Activated CD4-positive, alpha-beta T cell treated with anti-CD3 and anti-CD28 coated beads for 24 hours (primary cell): ENCODE results near the gene KRABD2.
A peak's percentile ranks its signal among the peaks of the same experiment; 100 is the strongest.
"Not testable (repeated sequence)": the region's sequence is repeated elsewhere in the genome, so short reads cannot be mapped to it uniquely, and the experiment has no call there.

Experiments
- DNase-seq, 2 donors: peaks; one replicate each; pipeline ENCODE4 v3.0.0-alpha.2; 2020; ENCODE audit warnings: low read depth in 2 of 2

The KRABD2 gene

DNA sequence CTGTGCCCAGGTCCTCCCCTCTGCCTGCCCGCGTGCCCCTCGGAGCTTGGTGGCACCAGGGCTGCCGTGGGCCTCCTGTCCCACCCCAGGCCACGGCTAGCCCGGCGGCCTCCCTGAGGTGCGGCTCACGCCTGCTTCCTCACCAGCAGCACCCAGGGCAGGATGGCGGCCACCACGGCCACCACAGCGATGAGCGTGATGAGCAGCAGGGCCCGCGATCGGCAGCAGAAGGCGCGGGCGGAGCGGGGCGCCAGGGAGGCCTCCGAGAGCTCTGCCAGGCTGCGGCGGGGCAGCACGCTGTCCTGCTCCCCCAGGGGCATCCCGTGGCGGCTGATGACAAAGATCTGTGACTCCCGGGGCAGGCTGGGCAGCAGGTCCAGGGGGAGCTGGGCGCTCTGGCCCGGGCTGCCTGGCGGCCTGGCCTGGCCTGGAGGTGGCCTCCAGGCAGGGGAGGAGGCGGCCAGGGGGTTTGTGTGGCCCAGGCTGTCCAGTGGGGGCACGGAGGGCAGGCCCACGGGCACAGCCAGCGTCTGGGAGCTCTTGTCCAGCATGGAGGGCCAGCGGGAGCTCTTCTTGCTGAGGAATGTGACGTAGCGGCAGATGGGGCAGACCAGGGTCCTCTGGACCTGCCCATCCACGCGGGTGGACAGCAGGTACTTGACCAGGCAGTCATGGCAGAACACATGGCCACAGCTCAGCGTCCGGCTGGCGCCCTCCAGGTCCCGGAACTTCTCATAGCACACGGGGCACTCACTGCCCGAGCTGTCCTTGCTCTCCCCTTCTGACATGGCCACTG lies 16.4 kb upstream of the KRABD2 start:
- no peak for DNase-seq

DNA sequence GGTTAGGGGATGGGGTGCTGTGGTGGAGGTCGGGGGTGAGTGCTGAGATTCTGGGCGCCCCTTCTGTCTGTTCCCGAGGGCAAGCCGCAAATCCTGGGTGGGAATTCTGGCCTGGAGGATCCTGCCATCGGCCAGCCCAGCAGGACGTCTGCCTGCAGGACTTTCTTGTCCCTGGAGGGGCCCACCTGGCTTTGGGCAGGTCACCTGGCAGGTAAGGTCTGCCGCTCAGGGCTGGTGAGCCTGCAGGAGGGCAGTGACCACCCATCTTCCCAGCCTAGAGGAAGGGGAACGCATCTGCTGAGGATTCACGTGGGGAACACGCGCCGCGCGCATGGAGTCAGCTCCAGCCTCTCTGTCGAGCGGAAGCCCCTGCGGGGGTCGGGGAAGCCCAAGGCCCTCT lies 15.8 kb upstream of the KRABD2 start:
- DNase-seq: no peak

DNA sequence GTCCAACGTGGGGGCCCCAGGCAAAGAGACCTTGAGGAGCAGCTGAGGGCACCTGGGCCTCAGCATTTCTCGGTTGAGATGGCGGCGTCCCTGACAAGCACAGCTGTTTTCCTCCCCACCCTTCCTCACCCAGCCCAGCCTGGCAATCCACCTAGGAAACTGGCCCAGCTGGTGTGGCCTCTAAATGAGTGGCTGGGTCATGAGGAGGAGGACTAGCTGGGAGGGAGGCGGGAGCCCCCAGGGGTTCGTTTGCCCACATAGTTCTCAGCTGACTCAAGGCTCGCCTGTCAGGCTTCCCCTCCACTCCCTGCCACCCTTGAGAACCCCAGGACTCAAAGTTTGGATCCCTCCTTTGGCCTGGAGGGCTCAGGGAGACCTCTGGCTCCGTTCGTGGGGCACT lies 15.2 kb upstream of the KRABD2 start:
- DNase-seq: no peak

DNA sequence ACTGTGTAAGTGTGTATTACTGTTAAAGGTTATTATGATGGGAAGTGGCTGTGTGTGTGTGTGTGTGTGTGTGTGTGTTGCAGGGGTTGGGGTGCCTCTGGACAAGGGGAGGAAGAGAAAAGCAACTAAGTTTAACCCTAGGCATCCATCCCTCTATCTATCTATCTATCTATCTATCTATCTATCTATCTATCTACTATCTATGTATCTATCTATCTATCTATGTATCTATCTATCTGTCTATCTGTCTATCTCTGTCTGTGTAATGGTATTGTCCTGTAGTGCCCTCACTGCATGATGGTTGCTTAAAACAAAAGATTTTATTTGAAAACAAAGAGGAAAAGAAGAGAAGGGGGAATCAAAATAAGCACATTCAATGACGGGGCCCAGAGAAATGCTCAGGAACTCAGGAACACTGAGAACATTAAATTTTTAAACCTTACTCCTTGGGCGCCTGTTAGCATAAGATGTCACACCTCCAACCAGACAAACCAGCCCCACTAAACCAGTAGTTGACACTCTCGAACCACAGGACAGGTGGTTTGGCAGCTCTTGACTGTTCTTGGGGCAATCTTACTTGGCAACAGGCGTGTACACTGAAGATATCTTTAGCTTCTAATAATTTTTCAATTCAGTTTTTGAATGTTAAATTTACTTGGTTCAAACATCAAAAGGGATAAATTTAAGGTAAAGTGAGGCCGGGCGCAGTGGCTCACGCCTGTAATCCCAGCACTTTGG lies 11.6 kb upstream of the KRABD2 start:
- DNase-seq: no peak

DNA sequence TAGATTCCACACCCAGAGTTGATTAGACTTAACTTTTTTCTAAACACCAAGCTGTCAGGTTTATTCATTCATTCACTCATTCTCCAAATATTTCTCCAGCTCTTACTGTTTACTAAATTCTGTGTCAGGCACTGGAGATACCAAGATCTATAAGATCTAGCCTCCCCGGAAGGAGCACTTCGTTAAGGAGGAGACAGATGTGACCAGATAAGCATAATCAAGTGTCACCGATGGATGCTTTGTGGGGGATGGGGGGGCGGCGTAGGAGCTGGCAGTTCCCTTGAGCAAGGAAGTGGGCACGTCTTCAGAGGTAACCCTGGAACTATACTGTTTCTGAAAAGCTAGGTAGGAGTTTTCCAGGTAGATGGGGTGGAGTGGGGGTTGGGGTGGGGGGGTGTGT lies 10.3 kb upstream of the KRABD2 start:
- DNase-seq: no peak

DNA sequence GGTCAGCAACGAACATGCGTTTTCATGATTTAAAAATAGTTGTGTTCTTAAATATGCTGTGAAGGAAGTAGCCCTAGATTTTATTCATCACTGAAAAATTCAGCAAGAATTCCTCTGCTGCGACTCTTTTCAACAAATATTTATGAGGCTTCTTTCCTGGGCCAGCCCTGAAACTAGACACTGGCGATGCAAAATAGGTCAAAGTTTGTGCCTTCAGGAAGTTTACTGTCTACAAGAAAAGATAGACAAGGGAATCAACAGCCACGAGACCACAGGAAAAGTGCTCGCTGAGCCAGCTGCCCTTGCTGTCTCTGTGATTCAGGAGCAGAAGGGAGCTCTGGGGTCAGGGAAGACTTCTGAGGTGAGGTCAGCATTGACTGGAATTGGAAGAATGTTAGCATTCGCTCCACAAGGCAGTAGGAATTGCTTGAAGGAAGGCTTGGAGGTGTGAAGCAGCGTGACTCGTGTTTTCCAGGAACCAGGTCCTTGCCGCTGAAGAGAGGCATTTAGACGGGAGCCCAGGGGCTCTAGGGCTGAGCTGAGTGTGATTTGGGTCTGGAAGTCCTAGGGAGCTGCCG lies 8.4 kb upstream of the KRABD2 start:
- no peak for DNase-seq

DNA sequence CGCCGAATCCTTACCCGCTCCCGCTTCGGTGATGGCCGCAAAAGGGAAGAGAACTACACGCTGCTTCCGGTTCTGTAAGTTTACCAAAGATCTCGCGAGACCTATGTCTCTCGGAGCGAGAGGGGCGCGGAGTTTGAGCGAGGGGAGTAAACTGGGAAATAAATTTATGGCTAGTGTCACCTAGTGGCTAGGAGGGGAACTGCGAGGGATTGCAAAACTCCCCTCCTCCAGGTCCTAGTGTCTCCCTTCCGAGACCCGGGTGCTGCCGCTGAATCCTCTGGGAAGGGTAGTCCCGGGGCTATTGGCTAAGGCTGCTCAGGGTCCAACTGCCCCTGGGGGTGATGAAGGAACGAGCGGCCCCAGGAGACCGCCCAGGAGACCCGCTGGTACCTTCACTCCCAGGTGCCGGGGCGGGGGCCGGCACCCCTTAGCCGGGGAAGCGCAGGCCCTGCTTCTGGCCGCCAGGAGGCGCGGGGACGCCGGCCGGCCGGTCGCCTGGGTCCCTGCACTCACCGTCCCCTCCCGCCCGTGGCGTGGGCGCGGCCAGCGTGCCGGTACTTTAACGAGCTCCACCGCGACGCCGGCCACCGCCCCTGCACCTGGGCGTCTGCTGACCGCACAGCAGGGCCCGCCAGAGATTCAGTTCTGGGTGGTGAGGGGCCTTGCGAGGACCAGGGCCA lies 6.8 kb upstream of the KRABD2 start, which contains the start of gene RPL26:
Gene RPL26, minus strand, starts transcription at position 51 of the 680 bp plus-strand sequence. CDS start 883 bp downstream, outside the sequence.
- peak; percentile 86 to 89 for DNase-seq

DNA sequence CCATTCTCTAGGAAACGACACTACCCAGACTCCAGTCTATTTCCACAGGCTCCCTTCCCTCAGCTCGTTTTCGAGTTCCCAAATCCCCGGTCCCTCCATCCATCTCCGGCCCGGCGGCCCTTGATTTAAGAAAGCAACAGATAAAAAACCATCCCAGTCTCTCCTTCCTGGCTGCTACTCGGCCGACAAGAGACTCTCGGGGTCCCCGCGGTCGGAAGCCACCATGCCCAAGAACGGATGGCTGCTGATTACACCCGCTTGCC lies 6.3 kb upstream of the KRABD2 start:
- DNase-seq: no peak

DNA sequence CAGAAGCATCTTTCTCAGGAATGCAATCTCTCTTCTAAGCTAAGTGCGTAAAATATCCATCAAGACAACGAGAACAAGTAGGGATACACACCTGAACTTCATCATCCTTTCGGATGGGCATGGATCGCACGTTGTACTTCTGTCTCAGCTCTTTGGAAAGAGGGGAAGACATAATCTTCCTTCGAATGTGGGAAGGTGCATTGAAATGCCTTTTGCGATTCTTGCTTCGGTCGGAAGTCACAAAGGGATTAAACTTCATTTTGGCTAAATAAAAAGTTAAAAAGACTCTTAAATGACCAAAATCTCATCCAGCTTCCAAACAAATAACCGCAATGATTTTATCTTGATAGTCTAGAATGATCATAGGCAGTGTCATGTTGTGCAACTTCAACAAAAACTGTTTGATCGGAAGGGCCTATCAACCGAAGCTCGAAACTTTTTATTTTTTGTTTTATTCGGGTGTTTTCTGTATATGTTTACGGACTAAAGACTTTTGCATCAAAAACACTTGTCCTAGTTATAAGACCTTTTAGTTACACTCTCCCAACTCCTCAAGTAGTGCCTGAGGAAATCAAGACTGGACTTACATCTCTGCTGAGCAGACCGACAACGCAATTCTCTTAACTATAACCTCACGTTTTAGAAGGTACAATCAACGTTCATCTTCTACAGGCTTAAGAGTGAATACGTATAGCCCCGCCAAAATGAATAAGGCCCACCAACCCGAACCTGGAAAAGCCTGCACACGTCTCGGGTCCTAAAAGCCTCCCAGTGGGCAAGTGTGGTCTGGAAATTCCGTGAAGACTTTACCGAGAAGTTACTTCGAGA lies 5.8 kb upstream of the KRABD2 start:
- no peak for DNase-seq

DNA sequence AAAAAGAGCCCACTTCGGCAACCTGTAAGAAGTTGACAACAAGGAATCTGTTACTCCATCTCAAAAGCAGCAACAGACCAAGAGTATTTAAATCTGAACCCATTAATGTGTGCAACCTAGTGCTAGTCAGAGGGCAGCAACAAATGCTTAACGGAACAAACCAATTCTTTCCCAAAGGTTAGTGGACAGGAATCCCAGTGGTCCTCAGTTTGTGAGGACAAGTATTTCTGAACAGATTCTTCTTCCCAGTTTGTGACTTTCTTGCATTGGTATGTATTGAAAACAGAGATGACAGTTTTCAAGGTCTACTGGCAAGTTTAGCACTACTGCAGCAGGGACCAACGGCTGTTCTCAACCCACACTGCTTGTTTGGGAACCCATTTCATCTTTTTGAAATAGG lies 3.5 kb upstream of the KRABD2 start:
- no peak for DNase-seq

DNA sequence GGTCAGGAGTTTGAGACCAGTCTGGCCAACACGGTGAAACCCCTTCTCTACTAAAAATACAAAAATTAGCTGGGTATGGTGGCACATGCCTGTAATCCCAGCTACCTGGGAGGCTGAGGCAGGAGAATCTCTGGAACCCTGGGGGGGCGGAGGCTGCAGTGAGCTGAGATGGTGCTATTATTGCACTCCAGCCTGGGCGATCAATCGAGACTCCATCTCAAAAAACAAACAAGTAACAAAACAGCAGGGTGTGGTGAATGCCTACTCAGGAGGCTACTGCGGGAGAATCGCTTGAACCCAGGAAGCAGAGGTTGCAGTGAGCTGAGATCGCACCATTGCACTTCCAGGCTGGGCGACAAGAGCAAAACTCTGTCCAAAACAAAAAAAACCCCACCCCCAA lies 1.6 kb upstream of the KRABD2 start:
- not testable (repeated sequence) for DNase-seq

DNA sequence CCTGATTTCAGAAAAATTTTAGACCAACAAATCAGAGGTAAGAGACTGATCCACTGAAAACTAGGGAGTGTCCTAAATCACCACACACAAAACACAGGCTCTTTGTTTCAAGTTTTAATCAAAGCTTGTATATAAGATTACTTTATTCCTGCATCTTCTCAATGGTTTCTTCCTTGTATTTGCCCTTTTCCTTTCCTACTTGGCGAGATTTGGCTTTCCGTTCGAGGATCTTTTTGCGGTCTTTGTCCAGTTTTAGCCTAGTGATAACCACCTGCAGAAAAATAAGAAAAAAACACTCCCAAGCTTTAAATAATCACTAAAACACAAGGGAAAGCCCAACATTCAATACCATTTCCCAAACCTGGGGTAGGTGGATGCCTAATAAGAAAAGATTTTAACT lies 918 bp upstream of the KRABD2 start:
- DNase-seq: no peak

DNA sequence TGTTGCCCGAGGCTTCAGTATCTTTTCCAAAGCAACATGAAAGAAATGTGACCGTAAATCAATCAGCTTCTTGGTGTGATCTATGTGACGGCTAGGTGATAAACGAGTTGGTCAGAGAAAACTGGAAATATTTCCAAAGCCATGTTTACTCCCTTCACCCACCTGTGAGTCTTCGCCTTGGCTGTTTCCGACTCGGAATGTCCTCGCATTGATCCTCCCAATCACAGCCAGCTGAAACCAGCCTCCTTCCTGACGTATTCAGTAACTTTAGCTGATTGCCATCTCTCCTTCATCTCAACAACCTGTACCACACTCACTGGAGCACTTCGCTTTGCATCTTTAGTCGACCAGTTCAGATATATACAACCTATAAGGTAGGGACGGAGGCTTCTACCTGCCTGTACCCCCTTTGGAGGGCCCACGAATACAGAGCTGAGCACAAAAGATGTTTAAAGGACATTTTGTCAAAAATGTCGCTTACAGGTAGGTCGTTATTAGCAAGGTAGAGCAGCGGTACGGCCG lies 705 bp downstream of the KRABD2 start:
- no peak for DNase-seq

DNA sequence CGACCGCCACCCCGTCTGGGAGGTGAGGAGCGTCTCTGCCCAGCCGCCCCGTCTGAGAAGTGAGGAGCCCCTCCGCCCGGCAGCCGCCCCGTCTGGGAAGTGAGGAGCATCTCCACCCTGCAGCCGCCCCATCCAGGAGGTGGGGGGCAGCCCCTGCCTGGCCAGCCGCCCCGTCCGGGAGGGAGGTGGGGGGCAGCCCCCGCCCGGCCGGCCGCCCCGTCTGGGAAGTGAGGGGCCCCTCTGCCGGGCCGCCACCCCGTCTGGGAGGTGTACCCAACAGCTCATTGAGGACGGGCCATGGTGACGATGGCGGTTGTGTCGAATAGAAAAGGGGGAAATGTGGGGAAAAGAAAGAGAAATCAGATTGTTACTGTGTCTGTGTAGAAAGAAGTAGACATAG lies 2.6 kb downstream of the KRABD2 start:
- DNase-seq: not testable (repeated sequence)

DNA sequence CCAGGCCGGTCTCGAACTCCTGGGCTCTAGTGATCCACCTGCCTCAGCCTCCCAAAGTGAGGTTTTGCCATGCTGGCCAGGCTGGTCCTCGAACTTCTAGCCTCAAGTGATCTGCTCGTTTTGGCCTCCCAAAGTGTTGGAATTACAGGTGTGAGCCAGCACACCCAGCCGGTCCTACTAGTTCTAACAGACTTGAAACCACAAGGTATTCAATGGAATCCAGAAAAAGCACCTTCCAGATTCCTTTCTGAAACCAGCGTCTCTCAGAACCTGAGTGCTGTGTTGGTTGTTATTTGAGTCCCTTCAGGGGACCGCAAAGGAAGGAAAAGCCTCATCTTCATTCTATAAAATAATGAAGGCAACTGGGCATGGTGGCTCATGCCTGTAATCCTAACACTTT lies 4.1 kb downstream of the KRABD2 start:
- DNase-seq: no peak

DNA sequence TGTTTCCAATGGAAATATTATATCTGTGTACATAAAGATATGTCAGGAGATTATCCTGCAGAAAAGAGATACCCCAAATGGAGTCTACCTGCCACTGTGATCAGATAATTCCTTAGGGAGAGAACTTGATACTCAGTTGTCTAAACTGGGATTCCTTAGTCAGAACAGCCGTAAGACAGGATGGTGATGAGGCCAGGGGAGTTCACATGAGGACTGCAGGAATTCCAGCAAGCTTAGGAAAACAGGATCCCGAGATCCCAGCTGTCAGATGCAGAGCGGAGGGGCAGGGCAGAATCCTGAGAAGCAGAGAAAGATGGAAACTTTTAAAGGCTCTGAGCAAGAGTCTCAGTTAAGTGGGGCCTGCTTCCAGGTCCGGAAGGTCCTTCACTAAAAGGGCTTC lies 4.7 kb downstream of the KRABD2 start:
- no peak for DNase-seq

DNA sequence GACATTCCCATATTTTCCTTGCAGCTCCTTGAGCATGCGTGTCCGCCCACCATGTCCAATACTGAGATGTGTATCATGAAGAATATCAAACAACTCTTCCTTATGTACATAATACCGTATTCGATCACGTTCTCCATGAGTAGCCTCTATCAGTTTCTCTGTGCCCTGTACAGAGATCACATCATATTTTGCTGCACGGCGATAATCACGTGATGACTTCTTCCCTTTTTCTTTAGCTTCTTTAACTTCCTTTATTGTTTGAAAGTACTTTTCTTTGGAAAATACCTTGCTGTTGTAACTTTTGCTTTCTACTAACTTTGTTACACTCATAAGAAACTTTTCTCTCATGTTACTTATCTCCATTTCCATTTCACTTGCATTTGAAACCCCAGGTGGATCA lies 6.6 kb downstream of the KRABD2 start:
- DNase-seq: no peak

DNA sequence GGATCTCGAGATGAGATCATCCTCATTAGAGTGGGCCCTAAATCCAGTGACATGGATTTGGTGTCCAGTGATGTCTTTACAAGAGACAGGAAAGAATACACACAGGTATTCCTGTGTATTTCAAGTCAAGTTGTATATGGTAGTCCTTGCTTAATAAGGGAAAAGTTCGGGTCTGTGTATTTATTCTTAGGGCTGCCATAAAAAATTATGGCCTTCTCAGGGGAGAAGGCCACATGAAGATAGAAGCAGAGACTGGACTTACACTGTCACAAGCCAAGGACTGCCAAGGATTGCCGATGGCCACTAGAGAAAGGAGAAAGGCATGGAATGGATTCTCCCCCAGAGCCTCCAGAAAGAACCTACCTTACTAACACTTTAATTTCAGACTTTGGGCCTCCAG lies 8.3 kb downstream of the KRABD2 start:
- DNase-seq: no peak

DNA sequence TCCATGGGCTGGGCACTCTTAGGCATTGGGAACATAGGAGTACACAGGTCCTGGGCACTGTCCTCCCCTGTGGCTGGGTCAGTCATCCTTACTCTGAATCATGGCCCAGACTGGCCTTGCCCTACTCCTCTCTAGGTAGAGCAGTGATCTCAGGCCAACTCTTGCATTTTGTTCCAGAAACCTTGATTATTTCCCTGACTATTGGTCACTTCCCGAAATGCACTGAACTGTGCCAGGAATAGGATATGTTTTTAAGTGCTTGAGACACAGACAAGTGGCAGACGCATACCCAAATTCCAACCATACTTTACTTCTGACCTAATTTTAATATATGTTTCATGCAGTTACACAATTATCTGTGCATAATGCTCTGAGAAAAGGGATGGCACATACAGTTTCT lies 10.3 kb downstream of the KRABD2 start:
- DNase-seq: no peak

DNA sequence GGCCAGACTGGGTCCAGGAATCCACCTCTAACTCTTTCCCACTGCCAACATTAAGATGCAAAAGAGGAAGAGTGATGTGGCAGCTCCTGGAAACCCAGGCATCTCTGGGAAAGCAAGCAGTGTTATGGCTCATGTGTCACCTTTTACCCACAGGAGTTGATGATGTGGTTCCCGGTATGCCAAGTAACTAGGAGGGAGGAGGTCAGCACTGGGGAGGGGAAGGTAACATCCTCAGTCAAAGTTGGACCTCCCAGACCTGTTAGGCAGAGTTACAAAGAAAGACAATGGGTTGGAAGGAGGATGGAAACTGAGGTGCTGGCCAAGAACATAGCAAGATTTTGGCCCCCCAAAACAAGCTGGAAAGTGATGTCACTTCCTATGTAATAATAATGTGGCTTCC lies 11.4 kb downstream of the KRABD2 start:
- no peak for DNase-seq

DNA sequence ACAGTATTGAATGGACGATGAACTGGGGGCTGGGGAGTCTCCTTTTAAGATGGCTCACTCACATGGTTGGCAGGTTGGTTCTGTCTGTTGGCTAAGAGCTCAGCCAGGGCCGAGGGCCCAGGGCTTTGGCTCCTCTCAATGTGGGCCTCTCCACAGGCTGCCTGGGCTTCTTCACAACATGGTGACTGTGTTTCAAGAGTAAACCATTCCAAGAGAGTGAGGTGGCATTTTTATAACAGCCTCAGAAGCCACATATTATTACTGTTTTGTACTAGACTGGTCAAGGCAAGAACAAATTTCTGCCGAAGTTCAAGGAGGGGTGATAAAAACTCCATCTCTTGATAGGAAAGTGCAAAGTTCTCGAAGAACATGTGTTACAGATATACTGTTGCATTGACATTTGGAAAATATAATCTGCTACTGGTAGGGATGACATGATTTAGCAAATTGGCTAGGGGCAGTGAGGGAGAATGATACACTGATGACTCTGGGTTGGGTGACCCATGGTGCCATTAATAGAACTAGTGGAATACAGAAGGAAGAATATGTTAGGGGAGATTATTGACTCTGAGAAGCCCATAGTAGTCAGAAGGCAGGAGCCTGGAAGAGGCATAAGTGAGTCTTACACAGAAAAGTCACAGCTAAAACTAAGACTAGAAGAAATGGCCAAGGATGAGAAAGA lies 13.7 kb downstream of the KRABD2 start:
- no peak for DNase-seq
